GM12874 (cell line): ENCODE measurements around the gene CDC123.

Experiments
- CTCF ChIP-seq: IDR thresholded peaks from 2 replicates; pipeline ENCODE4 v1.5.1; 2011; ENCODE audit warnings: low read depth, mild to moderate bottlenecking, control low read depth, low read length, moderate library complexity; ENCODE audit not compliant: insufficient read depth

CDC123 gene

GRCh38 chr10:12164085-12164484 is 31.9 kb upstream of the CDC123 start:
- no peak for TF ChIP-seq CTCF

GRCh38 chr10:12165036-12165435 is 31.0 kb upstream of the CDC123 start:
- no peak for TF ChIP-seq CTCF

DNA sequence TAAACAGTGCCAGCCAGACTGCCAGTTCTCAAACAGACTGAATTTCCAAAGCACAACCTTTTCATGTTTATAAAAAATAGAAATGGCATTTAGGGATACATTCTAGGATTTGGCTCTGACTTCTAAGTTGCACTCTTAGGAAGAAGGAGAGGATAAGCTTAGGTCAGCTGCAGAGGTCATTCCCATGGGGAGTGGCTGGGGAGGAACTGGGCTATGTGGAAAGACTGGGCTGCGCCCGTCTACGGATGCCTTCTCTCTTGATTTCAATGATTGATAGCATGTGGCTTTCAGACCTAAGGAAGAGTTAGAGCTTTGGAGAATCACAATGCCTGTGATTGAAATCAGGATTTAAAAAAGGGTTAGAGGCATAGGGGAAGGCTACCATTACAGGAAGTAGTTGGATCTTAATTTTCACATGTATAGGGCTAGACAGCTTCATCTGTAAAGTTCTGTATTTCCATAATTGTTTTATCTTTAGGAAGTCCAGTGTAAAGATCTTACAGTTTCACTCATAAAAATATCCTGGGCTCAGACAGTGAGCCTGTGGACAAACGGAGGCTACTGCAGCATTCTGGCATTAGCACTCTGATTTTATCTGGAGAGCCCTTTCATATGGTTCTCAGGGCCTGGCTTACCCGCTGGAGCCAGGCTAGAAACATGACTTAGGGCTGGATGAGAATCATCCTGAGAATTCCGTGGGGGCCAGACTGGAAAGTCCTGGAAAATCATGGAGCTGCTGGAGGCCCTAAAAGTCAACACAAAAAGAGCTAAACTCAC is 29.8 kb upstream of the CDC123 start:
- TF ChIP-seq CTCF: no peak

- no peak for TF ChIP-seq CTCF
Measured at GRCh38 chr10:12177642-12178041, 18.3 kb upstream of the CDC123 start.

- no peak for TF ChIP-seq CTCF
Measured at GRCh38 chr10:12179606-12180170, 16.3 kb upstream of the CDC123 start.

DNA sequence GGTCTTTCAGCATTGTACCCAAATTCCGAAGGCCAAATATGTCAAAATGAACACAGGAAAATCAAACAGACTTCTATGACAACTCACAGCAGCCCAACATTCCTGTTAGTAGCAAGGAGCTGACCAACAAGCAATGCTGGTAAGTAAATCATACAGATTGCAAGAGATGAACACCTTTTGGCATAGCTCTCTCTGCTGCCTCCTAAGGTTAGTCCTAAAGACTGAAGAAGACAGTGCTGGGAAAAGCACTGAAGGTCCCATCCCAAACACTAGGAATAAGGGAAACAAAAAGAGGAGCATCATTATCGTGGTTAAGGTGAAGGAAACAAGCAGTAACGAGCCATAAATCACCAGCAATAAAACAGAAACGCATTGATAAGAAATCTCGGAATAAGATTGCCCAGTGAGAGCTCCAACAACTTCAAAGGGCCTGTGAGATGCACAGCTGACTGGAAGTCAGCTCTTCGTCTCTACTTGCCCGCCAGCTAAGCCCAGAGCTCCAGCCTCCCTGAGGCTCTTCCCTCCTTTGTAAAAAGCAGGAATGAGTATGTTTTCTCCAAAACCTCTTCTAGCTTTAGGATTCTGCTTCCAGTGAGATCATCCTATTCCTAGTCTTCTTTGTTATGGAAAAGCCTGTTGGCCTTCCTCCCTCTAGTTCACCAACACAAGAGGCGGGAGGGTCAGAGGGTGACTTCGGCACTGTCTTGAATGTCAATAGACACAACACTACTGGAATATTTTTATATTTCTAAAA is 15.6 kb upstream of the CDC123 start:
- TF ChIP-seq CTCF: no peak

- TF ChIP-seq CTCF: no peak
Measured at GRCh38 chr10:12181065-12181775, 14.8 kb upstream of the CDC123 start.
